ENCODE results near the gene PFDN6.

DNA sequence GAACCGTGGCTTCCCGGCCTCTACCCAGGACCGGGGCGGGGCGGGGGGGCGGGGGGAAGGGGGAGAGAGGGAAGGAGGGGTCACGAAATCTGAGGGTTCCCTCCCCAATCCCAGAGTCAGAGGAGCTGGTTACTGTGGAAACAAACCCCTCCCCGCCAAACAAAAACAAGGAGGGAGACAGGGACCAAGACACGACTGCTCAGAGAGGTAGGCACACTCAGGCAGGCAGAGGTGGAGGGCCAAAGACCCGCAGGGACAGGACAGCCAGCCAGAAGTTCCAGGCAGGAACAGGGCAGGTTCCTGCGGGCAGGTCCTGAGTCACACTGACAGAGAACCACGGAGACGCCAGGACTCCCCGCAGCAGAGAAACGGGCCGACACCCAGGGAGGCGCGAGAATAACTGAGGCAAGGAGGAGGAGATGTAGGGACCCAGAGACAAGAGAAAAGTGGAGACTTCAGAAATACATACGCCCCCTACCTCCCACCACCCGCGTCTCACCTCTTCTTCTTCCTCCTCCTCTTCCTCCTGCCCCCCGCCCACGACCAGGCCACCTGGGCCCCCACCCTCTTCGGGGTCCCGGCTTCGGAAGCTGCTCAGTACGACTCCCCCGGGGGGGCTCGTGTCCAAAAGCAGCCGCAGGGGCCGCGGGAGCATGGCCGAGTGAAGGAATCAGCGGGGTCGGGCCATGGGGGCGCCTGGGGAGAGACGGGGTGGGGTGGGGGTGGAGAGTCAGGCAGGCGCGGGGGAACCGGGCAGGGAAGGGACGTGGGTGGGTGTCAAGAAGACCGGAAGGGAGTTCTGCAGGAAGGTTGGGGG lies 8.8 kb downstream of the PFDN6 start:
- TF ChIP-seq BHLHE40 (IDR thresholded peaks at IDR 0.05; ENCODE audit: low read length) (no peak), HDAC6 (IDR thresholded peaks at IDR 0.05; ENCODE audit: low read depth, low read length) (no peak), SMC3 (conservative IDR thresholded peaks at IDR 0.05; ENCODE audit: insufficient read depth, low read depth, low read length) (no peak), ZNF707 (CRISPR knock-in tag; conservative IDR thresholded peaks at IDR 0.05) (no peak), ASH1L (IDR thresholded peaks at IDR 0.05; ENCODE audit: borderline replicate concordance, low read depth, partially characterized antibody) (no peak), ZEB2 (IDR thresholded peaks at IDR 0.05) (peak; percentile 41; the same call in 1 of the 2 replicates), EZH2 (IDR thresholded peaks at IDR 0.05; ENCODE audit: borderline replicate concordance, low read depth, low read length) (no peak), KLF16 (IDR thresholded peaks at IDR 0.05) (no peak), SP1 (CRISPR knock-in tag; IDR thresholded peaks at IDR 0.05) (peak; percentile 69; the same call in 1 of the 2 replicates), NR2C2 (CRISPR knock-in tag; IDR thresholded peaks at IDR 0.05) (no peak; the same call in 1 of the 2 replicates), NR2C2 (tag; IDR thresholded peaks at IDR 0.05) (no peak), CREB1 (IDR thresholded peaks at IDR 0.05) (no peak), CREB1 (CRISPR knock-in tag; IDR thresholded peaks at IDR 0.05) (peak; percentile 36; the same call in 1 of the 2 replicates)
- TF ChIP-seq, protein P1, sequence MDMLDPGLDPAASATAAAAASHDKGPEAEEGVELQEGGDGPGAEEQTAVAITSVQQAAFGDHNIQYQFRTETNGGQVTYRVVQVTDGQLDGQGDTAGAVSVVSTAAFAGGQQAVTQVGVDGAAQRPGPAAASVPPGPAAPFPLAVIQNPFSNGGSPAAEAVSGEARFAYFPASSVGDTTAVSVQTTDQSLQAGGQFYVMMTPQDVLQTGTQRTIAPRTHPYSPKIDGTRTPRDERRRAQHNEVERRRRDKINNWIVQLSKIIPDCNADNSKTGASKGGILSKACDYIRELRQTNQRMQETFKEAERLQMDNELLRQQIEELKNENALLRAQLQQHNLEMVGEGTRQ (CRISPR knock-in tag; IDR thresholded peaks at IDR 0.05): no peak
- TF ChIP-seq, protein P2, sequence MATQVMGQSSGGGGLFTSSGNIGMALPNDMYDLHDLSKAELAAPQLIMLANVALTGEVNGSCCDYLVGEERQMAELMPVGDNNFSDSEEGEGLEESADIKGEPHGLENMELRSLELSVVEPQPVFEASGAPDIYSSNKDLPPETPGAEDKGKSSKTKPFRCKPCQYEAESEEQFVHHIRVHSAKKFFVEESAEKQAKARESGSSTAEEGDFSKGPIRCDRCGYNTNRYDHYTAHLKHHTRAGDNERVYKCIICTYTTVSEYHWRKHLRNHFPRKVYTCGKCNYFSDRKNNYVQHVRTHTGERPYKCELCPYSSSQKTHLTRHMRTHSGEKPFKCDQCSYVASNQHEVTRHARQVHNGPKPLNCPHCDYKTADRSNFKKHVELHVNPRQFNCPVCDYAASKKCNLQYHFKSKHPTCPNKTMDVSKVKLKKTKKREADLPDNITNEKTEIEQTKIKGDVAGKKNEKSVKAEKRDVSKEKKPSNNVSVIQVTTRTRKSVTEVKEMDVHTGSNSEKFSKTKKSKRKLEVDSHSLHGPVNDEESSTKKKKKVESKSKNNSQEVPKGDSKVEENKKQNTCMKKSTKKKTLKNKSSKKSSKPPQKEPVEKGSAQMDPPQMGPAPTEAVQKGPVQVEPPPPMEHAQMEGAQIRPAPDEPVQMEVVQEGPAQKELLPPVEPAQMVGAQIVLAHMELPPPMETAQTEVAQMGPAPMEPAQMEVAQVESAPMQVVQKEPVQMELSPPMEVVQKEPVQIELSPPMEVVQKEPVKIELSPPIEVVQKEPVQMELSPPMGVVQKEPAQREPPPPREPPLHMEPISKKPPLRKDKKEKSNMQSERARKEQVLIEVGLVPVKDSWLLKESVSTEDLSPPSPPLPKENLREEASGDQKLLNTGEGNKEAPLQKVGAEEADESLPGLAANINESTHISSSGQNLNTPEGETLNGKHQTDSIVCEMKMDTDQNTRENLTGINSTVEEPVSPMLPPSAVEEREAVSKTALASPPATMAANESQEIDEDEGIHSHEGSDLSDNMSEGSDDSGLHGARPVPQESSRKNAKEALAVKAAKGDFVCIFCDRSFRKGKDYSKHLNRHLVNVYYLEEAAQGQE (IDR thresholded peaks at IDR 0.05; ENCODE audit: borderline replicate concordance): no peak
- TF ChIP-seq, protein P2 (CRISPR knock-in tag; IDR thresholded peaks at IDR 0.05; ENCODE audit: low read depth): peak; percentile 63; the same call in 1 of the 2 replicates

Measured in K562 (cell line).